ENCODE data around the gene ABHD17A.
"Not testable (repeated sequence)": the region's sequence is repeated elsewhere in the genome, so short reads cannot be mapped to it uniquely, and the experiment has no call there.

The ABHD17A gene

GRCh38 chr19:1910177-1910576, 24.9 kb upstream of the ABHD17A start:
- no peak for DNase-seq (ENCODE audit: low read depth, low spot score)

GRCh38 chr19:1909761-1910080, 24.4 kb upstream of the ABHD17A start:
- no peak for DNase-seq (ENCODE audit: low read depth, low spot score)

GRCh38 chr19:1908364-1908678, 23.0 kb upstream of the ABHD17A start:
- no peak for DNase-seq (ENCODE audit: low read depth, low spot score)

- no peak for DNase-seq (ENCODE audit: low read depth, low spot score)
These were observed 22.5 kb upstream of the ABHD17A start for GRCh38 chr19:1907563-1908363.

GRCh38 chr19:1906985-1907562, 21.8 kb upstream of the ABHD17A start:
- DNase-seq (ENCODE audit: low read depth, low spot score), result no peak

- DNase-seq (ENCODE audit: low read depth, low spot score), result no peak
These were observed 20.6 kb upstream of the ABHD17A start for GRCh38 chr19:1905863-1906375.

GRCh38 chr19:1905110-1905862, 20.0 kb upstream of the ABHD17A start, which contains the start of the genes ADAT3 and SCAMP4:
ADAT3 (plus strand) TSS chr19:1905399; CDS start chr19:1912048, 6,649 bp downstream.
SCAMP4 (plus strand) TSS chr19:1905399; CDS start chr19:1915020, 9,621 bp downstream.
- DNase-seq (ENCODE audit: low read depth, low spot score), result peak; percentile 90

GRCh38 chr19:1904860-1905109, 19.5 kb upstream of the ABHD17A start:
- DNase-seq (ENCODE audit: low read depth, low spot score), result no peak

- no peak for DNase-seq (ENCODE audit: low read depth, low spot score)
These were observed 17.6 kb upstream of the ABHD17A start for GRCh38 chr19:1902923-1903322.

- no peak for DNase-seq (ENCODE audit: low read depth, low spot score)
These were observed 16.7 kb upstream of the ABHD17A start for GRCh38 chr19:1901940-1902404.

- no peak for DNase-seq (ENCODE audit: low read depth, low spot score)
These were observed 11.2 kb upstream of the ABHD17A start for GRCh38 chr19:1896508-1896907.

GRCh38 chr19:1893791-1894190, 8.5 kb upstream of the ABHD17A start:
- no peak for DNase-seq (ENCODE audit: low read depth, low spot score)

- DNase-seq (ENCODE audit: low read depth, low spot score), result no peak
These were observed 4.6 kb upstream of the ABHD17A start for GRCh38 chr19:1889907-1890306.

- DNase-seq (ENCODE audit: low read depth, low spot score), result no peak
These were observed 3.1 kb upstream of the ABHD17A start for GRCh38 chr19:1888385-1888784.

- DNase-seq (ENCODE audit: low read depth, low spot score), result not testable (repeated sequence)
These were observed 1.1 kb upstream of the ABHD17A start for GRCh38 chr19:1886360-1886759.

GRCh38 chr19:1884719-1885334, 469 bp downstream of the ABHD17A start:
- DNase-seq (ENCODE audit: low read depth, low spot score), result no peak

- DNase-seq (ENCODE audit: low read depth, low spot score), result no peak
These were observed 991 bp downstream of the ABHD17A start for GRCh38 chr19:1884291-1884718.

- no peak for DNase-seq (ENCODE audit: low read depth, low spot score)
These were observed 1.5 kb downstream of the ABHD17A start for GRCh38 chr19:1883784-1884183.

GRCh38 chr19:1882786-1883692, 2.3 kb downstream of the ABHD17A start:
- DNase-seq (ENCODE audit: low read depth, low spot score), result no peak

GRCh38 chr19:1882089-1882785, 3.1 kb downstream of the ABHD17A start:
- no peak for DNase-seq (ENCODE audit: low read depth, low spot score)
